Gastroesophageal sphincter (tissue), 3 donors: Measurements from ENCODE around the gene CLCNKA.
"Not testable (repeated sequence)": the region's sequence is repeated elsewhere in the genome, so short reads cannot be mapped to it uniquely, and the experiment has no call there.

Source experiments
- EP300 ChIP-seq: sonication (generic); formaldehyde crosslinking; IDR thresholded peaks from one replicate; pipeline ENCODE4 v1.6.1; 2017; ENCODE audit warnings: antibody characterized with exemption, mild to moderate bottlenecking
- POLR2A ChIP-seq, 2 donors: fragments of 450-650 bp; IDR thresholded peaks; one replicate each; pipeline ENCODE4 v1.6.1; 2017; ENCODE audit warnings: antibody characterized with exemption in 2 of 2, mild to moderate bottlenecking in 2 of 2, moderate library complexity in 1 of 2
- POLR2AphosphoS5 ChIP-seq: sonication (generic); formaldehyde crosslinking; IDR thresholded peaks from one replicate; pipeline ENCODE4 v1.6.1; 2017; ENCODE audit warnings: antibody characterized with exemption
- TF ChIP-seq, protein P1 (sequence below), 4 experiments: fragments of 200-600 bp in 2 of 4; fragments of 450-650 bp in 2 of 4; sonication (generic) in 1 of 4; IDR thresholded peaks; one replicate each; pipeline ENCODE4 v1.5.1; 2017 to 2019; ENCODE audit warnings: antibody characterized with exemption in 4 of 4, mild to moderate bottlenecking in 2 of 4, moderate library complexity in 2 of 4

DNA sequence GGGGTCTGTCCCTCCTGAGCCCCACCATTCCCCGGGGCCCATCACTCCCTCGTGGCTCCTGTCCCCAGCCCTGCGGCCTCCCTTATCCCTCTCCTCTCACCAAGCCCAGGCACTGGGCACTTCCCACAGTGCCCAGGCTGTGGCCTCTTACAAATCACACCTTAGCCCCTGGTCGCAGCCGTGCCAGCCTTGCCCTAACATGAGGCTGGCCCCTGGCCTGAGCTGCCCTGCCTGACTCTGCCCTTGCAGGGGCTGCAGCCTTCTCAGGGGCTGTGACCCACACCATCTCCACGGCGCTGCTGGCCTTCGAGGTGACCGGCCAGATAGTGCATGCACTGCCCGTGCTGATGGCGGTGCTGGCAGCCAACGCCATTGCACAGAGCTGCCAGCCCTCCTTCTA lies 30.1 kb downstream of the CLCNKA start:
- not testable (repeated sequence) for TF ChIP-seq POLR2A (IDR thresholded peaks at IDR 0.05); POLR2AphosphoS5; EP300
- TF ChIP-seq, protein P1, sequence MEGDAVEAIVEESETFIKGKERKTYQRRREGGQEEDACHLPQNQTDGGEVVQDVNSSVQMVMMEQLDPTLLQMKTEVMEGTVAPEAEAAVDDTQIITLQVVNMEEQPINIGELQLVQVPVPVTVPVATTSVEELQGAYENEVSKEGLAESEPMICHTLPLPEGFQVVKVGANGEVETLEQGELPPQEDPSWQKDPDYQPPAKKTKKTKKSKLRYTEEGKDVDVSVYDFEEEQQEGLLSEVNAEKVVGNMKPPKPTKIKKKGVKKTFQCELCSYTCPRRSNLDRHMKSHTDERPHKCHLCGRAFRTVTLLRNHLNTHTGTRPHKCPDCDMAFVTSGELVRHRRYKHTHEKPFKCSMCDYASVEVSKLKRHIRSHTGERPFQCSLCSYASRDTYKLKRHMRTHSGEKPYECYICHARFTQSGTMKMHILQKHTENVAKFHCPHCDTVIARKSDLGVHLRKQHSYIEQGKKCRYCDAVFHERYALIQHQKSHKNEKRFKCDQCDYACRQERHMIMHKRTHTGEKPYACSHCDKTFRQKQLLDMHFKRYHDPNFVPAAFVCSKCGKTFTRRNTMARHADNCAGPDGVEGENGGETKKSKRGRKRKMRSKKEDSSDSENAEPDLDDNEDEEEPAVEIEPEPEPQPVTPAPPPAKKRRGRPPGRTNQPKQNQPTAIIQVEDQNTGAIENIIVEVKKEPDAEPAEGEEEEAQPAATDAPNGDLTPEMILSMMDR (IDR thresholded peaks at IDR 0.05) = not testable (repeated sequence)
